KMS-11 (cell line): ENCODE results near the gene PLA2G2D.

Experiments
- H2AFZ ChIP-seq: fragments of 200-600 bp; sonication (generic); 2 replicates; pipeline ENCODE4 v1.6.1; 2016; ENCODE audit warnings: antibody characterized with exemption, mixed run types, low read depth
- H3K27ac ChIP-seq: fragments of 200-600 bp; sonication (generic); 2 replicates; pipeline ENCODE4 v1.6.1; 2016; ENCODE audit warnings: mild to moderate bottlenecking, mixed run types
- H3K27me3 ChIP-seq: fragments of 200-600 bp; sonication (generic); 2 replicates; pipeline ENCODE4 v1.6.1; 2017; ENCODE audit warnings: mild to moderate bottlenecking, low read depth, mixed run types, moderate library complexity; ENCODE audit not compliant: insufficient read depth
- H3K36me3 ChIP-seq: fragments of 200-600 bp; sonication (generic); 2 replicates; pipeline ENCODE4 v1.6.1; 2017; ENCODE audit warnings: mild to moderate bottlenecking, mixed run types; ENCODE audit not compliant: insufficient read depth
- H3K4me1 ChIP-seq: fragments of 200-600 bp; sonication (generic); 2 replicates; pipeline ENCODE4 v1.6.1; 2016; ENCODE audit warnings: mild to moderate bottlenecking, low read depth, mixed run types; ENCODE audit not compliant: poor library complexity, severe bottlenecking
- H3K4me2 ChIP-seq: fragments of 200-600 bp; sonication (generic); 2 replicates; pipeline ENCODE4 v1.7.0; 2016; ENCODE audit warnings: mild to moderate bottlenecking, mixed run types
- H3K4me3 ChIP-seq: fragments of 200-600 bp; sonication (generic); IDR thresholded peaks from 2 replicates; pipeline ENCODE4 v1.6.1; 2017; ENCODE audit warnings: low read depth, low read length, mixed read lengths; ENCODE audit not compliant: insufficient read depth
- H3K79me2 ChIP-seq: fragments of 200-600 bp; sonication (generic); 2 replicates; pipeline ENCODE4 v1.6.1; 2016; ENCODE audit warnings: low read depth, mixed run types; ENCODE audit not compliant: insufficient read depth
- H3K9ac ChIP-seq: fragments of 200-600 bp; sonication (generic); 2 replicates; pipeline ENCODE4 v1.6.1; 2016; ENCODE audit warnings: mild to moderate bottlenecking, mixed run types
- H4K20me1 ChIP-seq: fragments of 200-600 bp; sonication (generic); 2 replicates; pipeline ENCODE4 v1.6.1; 2016; ENCODE audit warnings: mild to moderate bottlenecking, mixed run types; ENCODE audit not compliant: insufficient read depth
- CTCF ChIP-seq: fragments of 200-600 bp; sonication (generic); conservative IDR thresholded peaks from 2 replicates; pipeline ENCODE4 v1.6.1; 2017; ENCODE audit warnings: low read depth, mild to moderate bottlenecking, antibody characterized with exemption, low read length, moderate library complexity, mixed read lengths

The PLA2G2D gene

GRCh38 chr1:20141466-20141865 is 22.1 kb upstream of the PLA2G2D start:
- Histone ChIP-seq H3K4me3 (no peak overlapping the region), H2AFZ (no peak overlapping the region), H3K36me3 (no peaks in the 10 kb centered on the region), H4K20me1 (no peaks in the 10 kb centered on the region), H3K9ac (no peak overlapping the region), H3K79me2 (no peaks in the 10 kb centered on the region), H3K4me2 (no peak overlapping the region), H3K27me3 (peaks cover 14% of the 10 kb centered on the region), H3K27ac (no peak overlapping the region), H3K4me1 (no peaks in the 10 kb centered on the region)
- no peak for TF ChIP-seq CTCF

GRCh38 chr1:20141001-20141400 is 21.7 kb upstream of the PLA2G2D start:
- no peak overlapping the region for H3K27ac ChIP-seq
- no peak overlapping the region for H3K4me2 ChIP-seq
- no peak overlapping the region for H2AFZ ChIP-seq
- H4K20me1 ChIP-seq, result no peaks in the 10 kb centered on the region
- H3K9ac ChIP-seq, result no peak overlapping the region
- H3K27me3 ChIP-seq, result peaks cover 12% of the 10 kb centered on the region
- H3K36me3 ChIP-seq, result no peaks in the 10 kb centered on the region
- H3K79me2 ChIP-seq, result no peaks in the 10 kb centered on the region
- no peak for TF ChIP-seq CTCF
- H3K4me3 ChIP-seq, result no peak overlapping the region
- H3K4me1 ChIP-seq, result no peaks in the 10 kb centered on the region

- Histone ChIP-seq H4K20me1 (no peaks in the 10 kb centered on the region), H3K4me2 (no peak overlapping the region), H3K4me1 (no peaks in the 10 kb centered on the region), H3K4me3 (no peak overlapping the region), H3K79me2 (no peaks in the 10 kb centered on the region), H3K9ac (no peak overlapping the region), H3K27me3 (peaks cover 12% of the 10 kb centered on the region), H2AFZ (no peak overlapping the region), H3K27ac (no peak overlapping the region), H3K36me3 (no peaks in the 10 kb centered on the region)
- TF ChIP-seq CTCF, result no peak
Observed at GRCh38 chr1:20139776-20140612, 20.7 kb upstream of the PLA2G2D start.

GRCh38 chr1:20138961-20139550 is 19.7 kb upstream of the PLA2G2D start, which contains the start of gene PLA2G2F:
TSS of gene PLA2G2F (plus strand) at chr1:20139323. CDS start at chr1:20139428, 105 bp downstream.
- H3K4me3 ChIP-seq, result no peak within 1 kb of the TSS
- no peak within 1 kb of the TSS for H3K9ac ChIP-seq
- no peak within 1 kb of the TSS for H3K27ac ChIP-seq
- H3K4me1 ChIP-seq, result no peaks in the 10 kb centered on the region
- no peak for TF ChIP-seq CTCF
- no peak within 1 kb of the TSS for H3K4me2 ChIP-seq
- no peaks in the 10 kb centered on the region for H3K79me2 ChIP-seq
- H2AFZ ChIP-seq, result no peak within 1 kb of the TSS
- no peaks in the 10 kb centered on the region for H3K36me3 ChIP-seq
- peaks cover 12% of the 10 kb centered on the region for H3K27me3 ChIP-seq
- H4K20me1 ChIP-seq, result no peaks in the 10 kb centered on the region
